ENCODE results near the gene DNAJC27. TPM values are rescaled to one million over a fixed set of nuclear protein-coding genes. Genes with fewer than 3 reads are reported as not detected.

Gene DNAJC27
- total and polyA plus RNA-seq, 2 of the 13 experiments (the other 11 are each of a cell fraction or from before 2014, with no cell fraction given): 3.1 to 3.7 TPM

- TF ChIP-seq ZBTB4 (CRISPR knock-in tag; IDR thresholded peaks at IDR 0.05; ENCODE audit: borderline replicate concordance): no peak
- TF ChIP-seq RBAK (CRISPR knock-in tag; IDR thresholded peaks at IDR 0.05): 0 out of 2 replicates have a peak, but pooled peaks have one; percentile 38
- peak; percentile 29 for TF ChIP-seq MIER2 (CRISPR knock-in tag; IDR thresholded peaks at IDR 0.05)
- peak; percentile 66 for TF ChIP-seq ELF1 (CRISPR knock-in tag; IDR thresholded peaks at IDR 0.05)
- TF ChIP-seq ZNF318 (CRISPR knock-in tag; IDR thresholded peaks at IDR 0.05): no peak; the same call in 1 of the 2 replicates
- TF ChIP-seq ZBED4 (CRISPR knock-in tag; IDR thresholded peaks at IDR 0.05; ENCODE audit: borderline replicate concordance): peak; percentile 34; the same call in 1 of the 2 replicates
- TF ChIP-seq RFX5 (IDR thresholded peaks at IDR 0.05; ENCODE audit: low read depth, low read length): peak; percentile 81
- peak; percentile 62; the same call in 1 of the 2 replicates for TF ChIP-seq TIGD3 (CRISPR knock-in tag; IDR thresholded peaks at IDR 0.05; ENCODE audit: borderline replicate concordance)
- TF ChIP-seq XBP1 (CRISPR knock-in tag; IDR thresholded peaks at IDR 0.05): peak; percentile 74; the same call in 1 of the 2 replicates
- TF ChIP-seq ZFY (CRISPR knock-in tag; IDR thresholded peaks at IDR 0.05): peak; percentile 96
- TF ChIP-seq KDM1A (CRISPR knock-in tag; IDR thresholded peaks at IDR 0.05): peak; percentile 18; the same call in 1 of the 2 replicates
Observed at GRCh38 chr2:24971536-24972314, at the start of gene DNAJC27 (continued).
